Esophagus squamous epithelium (tissue), 5 donors: Measurements from ENCODE around the gene RNF19B. TPM values are rescaled to one million over a fixed set of nuclear protein-coding genes. Genes with fewer than 3 reads are reported as not detected.

Source experiments
- DNase-seq: peaks from one replicate; lab custom pipeline; 2025; lab: John Stamatoyannopoulos, UW
- H3K27ac ChIP-seq, 4 donors: fragments of 200-600 bp; sonication (generic); one replicate each; pipeline ENCODE4 v1.5.1; 2016 to 2019; ENCODE audit warnings: mild to moderate bottlenecking in 1 of 4
- H3K27me3 ChIP-seq, 4 donors: fragments of 200-600 bp; sonication (generic); 1 replicate in 3 of 4; 2 replicates in 1 of 4; pipeline versions ENCODE4 v1.5.1 to v1.6.0; 2017 to 2021; ENCODE audit warnings: antibody characterized with exemption in 1 of 4
- H3K36me3 ChIP-seq, 3 donors: fragments of 200-600 bp; sonication (generic); one replicate each; pipeline ENCODE4 v1.5.1; 2016 to 2019
- H3K4me1 ChIP-seq, 3 donors: fragments of 200-600 bp; sonication (generic); one replicate each; pipeline ENCODE4 v1.5.1; 2017 to 2019
- H3K4me3 ChIP-seq, 4 donors: fragments of 200-600 bp; sonication (generic); 1 replicate in 3 of 4; 2 replicates in 1 of 4; pipeline ENCODE4 v1.5.1; 2016 to 2019; ENCODE audit warnings: mild to moderate bottlenecking in 2 of 4, moderate library complexity in 1 of 4
- H3K9me3 ChIP-seq, 3 donors: fragments of 200-600 bp; sonication (generic); one replicate each; pipeline ENCODE4 v1.5.1; 2016 to 2019
- CTCF ChIP-seq, 6 experiments: fragments of 450-650 bp in 4 of 6; fragments of 200-600 bp in 2 of 6; sonication (generic) in 2 of 6; IDR thresholded peaks; one replicate each; pipeline ENCODE4 v1.5.1; 2016 to 2019; ENCODE audit warnings: antibody characterized with exemption in 6 of 6, mild to moderate bottlenecking in 4 of 6, moderate library complexity in 4 of 6
- POLR2A ChIP-seq, 4 donors: fragments of 450-650 bp; IDR thresholded peaks; one replicate each; pipeline ENCODE4 v1.6.1; 2017; ENCODE audit warnings: antibody characterized with exemption in 4 of 4, mild to moderate bottlenecking in 4 of 4, moderate library complexity in 3 of 4
- WGBS, 2 donors: methylation state at CpG; one replicate each; pipeline ENCODE4 v1.1.5; 2018; 5-methylcytosine and 5-hydroxymethylcytosine counted together
- intact Hi-C: fragments of 100-400 bp; cut with DNase I; formaldehyde crosslinking; loops from one replicate; pipeline ENCODE4 v1.15.0; 2022
- total RNA-seq, 4 donors: library from RNA; depleted of rRNA; stranded (reverse); fragments of >200 nt; gene quantifications; one replicate each; pipeline ENCODE4 v1.1.0, GENCODE V29; 2016
- donor health status: DM: yes; HTN: yes; CAD: no.

The RNF19B gene
- total RNA-seq, 4 donors from 2014 or later, result 24.2 to 61.6 (median 46.4) TPM

- intact Hi-C loops, result no loop called here
- Histone ChIP-seq H3K4me1 (peaks cover 10 to 19% (median 13%) of the 10 kb centered on the region in 3 donors), H3K9me3 (no peaks in the 10 kb centered on the region), H3K27me3 (peaks cover 0 to 55% (median 2%) of the 10 kb centered on the region in 4 donors), H3K4me3 (peak overlapping the region in 2 of 4 donors; percentile 39 to 70), H3K36me3 (peaks cover 0 to 21% (median 0%) of the 10 kb centered on the region in 3 donors), H3K27ac (no peak overlapping the region)
- WGBS, 2 donors, result 64 to 87% methylated on average over 4 to 5 of the region's 8 CpGs
- TF ChIP-seq POLR2A (IDR thresholded peaks at IDR 0.05) (no peak), CTCF (IDR thresholded peaks at IDR 0.05) (no peak)
- no peak for DNase-seq
These were observed 70.5 kb downstream of the RNF19B start for GRCh38 chr1:32894019-32894600.

GRCh38 chr1:32893198-32894018 is 71.2 kb downstream of the RNF19B start:
- WGBS, 2 donors, result 10% methylated on average over 2 of the region's 58 CpGs; no CpG with 5 or more reads in 1 of the 2 donors
- Histone ChIP-seq H3K4me1 (peaks cover 10 to 19% (median 13%) of the 10 kb centered on the region in 3 donors), H3K4me3 (peak overlapping the region; percentile 27 to 70 (median 44)), H3K27ac (peak overlapping the region in 1 of 4 donors; percentile 34), H3K36me3 (peaks cover 0 to 21% (median 0%) of the 10 kb centered on the region in 3 donors), H3K9me3 (no peaks in the 10 kb centered on the region), H3K27me3 (peaks cover 0 to 62% (median 2%) of the 10 kb centered on the region in 4 donors)
- DNase-seq, result no peak
- intact Hi-C loops, result no loop called here
- TF ChIP-seq CTCF (IDR thresholded peaks at IDR 0.05) (peak in 2 of 6 experiments; percentile 2 to 9), POLR2A (IDR thresholded peaks at IDR 0.05) (no peak)

GRCh38 chr1:32892368-32893197 is 72.0 kb downstream of the RNF19B start:
- no peak for DNase-seq
- TF ChIP-seq CTCF (IDR thresholded peaks at IDR 0.05) (peak in 5 of 6 experiments; percentile 4 to 60 (median 42)), POLR2A (IDR thresholded peaks at IDR 0.05) (no peak)
- H3K36me3 ChIP-seq, result peaks cover 0 to 21% (median 0%) of the 10 kb centered on the region in 3 donors
- 45 to 47% methylated on average over 21 of the region's 49 CpGs for WGBS, 2 donors
- no peaks in the 10 kb centered on the region for H3K9me3 ChIP-seq
- peak overlapping the region; percentile 27 to 70 (median 44) for H3K4me3 ChIP-seq
- H3K4me1 ChIP-seq, result peaks cover 10 to 19% (median 13%) of the 10 kb centered on the region in 3 donors
- no peak overlapping the region for H3K27ac ChIP-seq
- peaks cover 0 to 70% (median 2%) of the 10 kb centered on the region in 4 donors for H3K27me3 ChIP-seq
- intact Hi-C loops, result no loop called here

GRCh38 chr1:32891630-32892029 is 73.0 kb downstream of the RNF19B start:
- Histone ChIP-seq H3K36me3 (peaks cover 0 to 21% (median 0%) of the 10 kb centered on the region in 3 donors), H3K27me3 (peaks cover 0 to 79% (median 6%) of the 10 kb centered on the region in 4 donors), H3K4me3 (no peak overlapping the region), H3K4me1 (peaks cover 10 to 23% (median 13%) of the 10 kb centered on the region in 3 donors), H3K9me3 (no peaks in the 10 kb centered on the region), H3K27ac (no peak overlapping the region)
- no peak for TF ChIP-seq CTCF (IDR thresholded peaks at IDR 0.05)
- no peak for TF ChIP-seq POLR2A (IDR thresholded peaks at IDR 0.05)
- DNase-seq, result no peak
- WGBS, 2 donors, result 85 to 90% methylated on average over 3 of the region's 3 CpGs
- intact Hi-C loops, result no loop called here
